Measurements from ENCODE around the gene ST6GALNAC4. TPM values are rescaled to one million over a fixed set of nuclear protein-coding genes. Genes with fewer than 3 reads are reported as not detected.

The ST6GALNAC4 gene
- polyA plus RNA-seq, 3 donors: 8.9 to 14.0 (median 10.3) TPM

DNA sequence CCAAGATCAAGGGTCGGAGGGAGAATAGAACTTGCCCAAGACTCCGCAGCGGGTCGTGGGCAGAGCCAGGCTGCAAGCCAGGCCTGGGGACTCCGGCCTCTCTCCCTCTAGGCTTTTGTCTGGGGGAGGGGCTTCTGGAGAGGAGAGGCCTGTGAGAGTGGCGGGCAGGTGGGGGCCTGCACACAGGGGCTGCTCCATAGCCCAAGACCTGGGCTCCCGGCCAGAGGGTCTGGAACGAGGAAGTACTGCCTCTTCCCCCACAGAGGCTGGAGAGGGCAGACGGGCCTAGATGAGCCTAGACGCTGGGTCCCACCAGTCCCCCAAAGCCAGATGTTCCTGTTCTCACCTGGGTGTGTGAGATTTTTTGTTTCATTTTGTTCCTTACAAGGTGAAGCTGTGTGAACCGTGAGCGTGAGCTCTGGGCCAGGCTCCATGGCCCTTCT lies 12.3 kb downstream of the ST6GALNAC4 start:
- H3K4me3 ChIP-seq (replicated peaks in 1 of 3; ENCODE audit: low read depth in 2 of 3, low read length in 3 of 3): peak overlapping the region in 1 of 3 experiments; percentile 49
- H3K4me2 ChIP-seq (replicated peaks; ENCODE audit: extremely low read depth, low read length, poor library complexity, severe bottlenecking): peak overlapping the region; percentile 49
- H3K36me3 ChIP-seq (replicated peaks in 1 of 2; ENCODE audit: control insufficient read depth in 1 of 2, insufficient read depth in 2 of 2, low read length in 2 of 2): peaks cover 0 to 10% of the 10 kb centered on the region in 2 donors
- H3K79me2 ChIP-seq (ENCODE audit: insufficient read depth, low read length): no peaks in the 10 kb centered on the region
- H3K9me3 ChIP-seq (replicated peaks in 1 of 2; ENCODE audit: control insufficient read depth in 1 of 2, insufficient read depth in 1 of 2, low read length in 2 of 2): no peaks in the 10 kb centered on the region
- H3K9ac ChIP-seq (ENCODE audit: insufficient read depth, low read length, poor library complexity, severe bottlenecking): peak overlapping the region; percentile 53
- Mint-ChIP-seq H3K27me3 (ENCODE audit: low read depth in 3 of 3) (peaks cover 0 to 1% (median 0%) of the 10 kb centered on the region in 3 donors), H3K4me3 (peak overlapping the region; percentile 62 to 65), H3K4me1 (peaks cover 48% of the 10 kb centered on the region), H3K27ac (peak overlapping the region; percentile 86 to 97 (median 90)), H3K9me3 (no peaks in the 10 kb centered on the region), H3K36me3 (peaks cover 2 to 6% of the 10 kb centered on the region in 2 donors)
- peak overlapping the region; percentile 73 to 83 for H3K27ac ChIP-seq (ENCODE audit: low read depth in 1 of 2, low read length in 2 of 2)
- peaks cover 47 to 54% of the 10 kb centered on the region in 2 donors for H3K4me1 ChIP-seq (ENCODE audit: control insufficient read depth in 1 of 2, insufficient read depth in 2 of 2, low read length in 2 of 2)
- 6% methylated on average over 6 of the region's 12 CpGs for WGBS (ENCODE audit: insufficient coverage)
- DNase-seq: peak in 2 of 3 donors; percentile 38 to 47
- intact Hi-C loops (cut with micrococcal nuclease): no loop called here
- TF ChIP-seq, protein P1, sequence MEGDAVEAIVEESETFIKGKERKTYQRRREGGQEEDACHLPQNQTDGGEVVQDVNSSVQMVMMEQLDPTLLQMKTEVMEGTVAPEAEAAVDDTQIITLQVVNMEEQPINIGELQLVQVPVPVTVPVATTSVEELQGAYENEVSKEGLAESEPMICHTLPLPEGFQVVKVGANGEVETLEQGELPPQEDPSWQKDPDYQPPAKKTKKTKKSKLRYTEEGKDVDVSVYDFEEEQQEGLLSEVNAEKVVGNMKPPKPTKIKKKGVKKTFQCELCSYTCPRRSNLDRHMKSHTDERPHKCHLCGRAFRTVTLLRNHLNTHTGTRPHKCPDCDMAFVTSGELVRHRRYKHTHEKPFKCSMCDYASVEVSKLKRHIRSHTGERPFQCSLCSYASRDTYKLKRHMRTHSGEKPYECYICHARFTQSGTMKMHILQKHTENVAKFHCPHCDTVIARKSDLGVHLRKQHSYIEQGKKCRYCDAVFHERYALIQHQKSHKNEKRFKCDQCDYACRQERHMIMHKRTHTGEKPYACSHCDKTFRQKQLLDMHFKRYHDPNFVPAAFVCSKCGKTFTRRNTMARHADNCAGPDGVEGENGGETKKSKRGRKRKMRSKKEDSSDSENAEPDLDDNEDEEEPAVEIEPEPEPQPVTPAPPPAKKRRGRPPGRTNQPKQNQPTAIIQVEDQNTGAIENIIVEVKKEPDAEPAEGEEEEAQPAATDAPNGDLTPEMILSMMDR (IDR thresholded peaks at IDR 0.05): no peak
- peak overlapping the region; percentile 88 for H2AFZ ChIP-seq (ENCODE audit: insufficient read depth, low read depth, low read length, poor library complexity, severe bottlenecking)
- no peaks in the 10 kb centered on the region for H4K20me1 ChIP-seq (ENCODE audit: insufficient read depth, low read length)
- no peaks in the 10 kb centered on the region for H3K27me3 ChIP-seq (ENCODE audit: control insufficient read depth in 2 of 2, insufficient read depth in 2 of 2, low read length in 2 of 2)

DNA sequence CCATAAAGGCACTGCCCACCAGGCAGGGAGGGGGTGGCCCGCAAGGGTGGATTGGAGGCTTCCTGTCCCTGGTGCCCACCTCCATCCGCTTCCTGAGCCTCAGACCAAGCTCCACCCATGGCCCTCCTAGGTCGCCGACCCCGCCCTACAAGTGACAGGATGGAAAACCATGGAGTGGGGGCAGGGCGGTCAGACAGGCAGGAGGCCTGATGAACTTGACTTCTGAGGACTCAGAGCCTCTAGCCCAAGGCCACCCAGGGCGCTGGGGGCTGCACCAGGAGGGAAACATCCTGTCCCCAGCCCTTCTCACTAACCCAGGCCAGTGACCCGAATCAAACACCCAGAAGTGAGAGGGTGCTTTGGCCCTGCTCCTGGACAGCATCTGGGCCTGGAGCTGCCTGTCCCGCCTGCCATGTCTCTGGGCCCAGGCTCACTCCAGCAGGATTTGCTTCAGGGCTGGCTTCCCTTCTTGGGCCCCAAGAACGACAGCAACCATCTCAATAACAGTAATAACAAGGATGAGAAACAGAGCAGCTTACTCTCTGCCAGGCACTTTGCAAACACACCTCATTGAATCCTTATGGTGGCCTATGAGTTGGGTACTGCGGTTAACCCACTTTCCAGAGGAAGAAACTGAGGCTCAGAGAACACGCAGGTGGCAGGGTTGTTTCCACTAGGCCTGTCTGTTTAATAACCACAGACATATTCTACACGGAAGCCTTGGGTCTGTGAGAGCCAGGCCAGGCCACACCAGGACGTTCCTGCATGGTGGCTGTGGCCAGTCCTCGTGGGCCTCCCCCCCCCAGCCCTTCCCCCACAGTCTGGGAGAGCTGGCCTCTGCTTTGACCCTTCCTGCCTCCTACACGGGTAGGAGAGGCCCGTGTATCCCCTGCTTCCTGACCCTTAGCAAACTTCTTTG lies 13.0 kb downstream of the ST6GALNAC4 start:
- Mint-ChIP-seq H3K9me3 (no peaks in the 10 kb centered on the region), H3K36me3 (peaks cover 0 to 4% of the 10 kb centered on the region in 2 donors), H3K27me3 (ENCODE audit: low read depth in 3 of 3) (peaks cover 0 to 1% (median 0%) of the 10 kb centered on the region in 3 donors), H3K27ac (peak overlapping the region; percentile 67 to 97 (median 90)), H3K4me1 (peaks cover 48% of the 10 kb centered on the region), H3K4me3 (peak overlapping the region; percentile 62 to 65)
- H3K9ac ChIP-seq (ENCODE audit: insufficient read depth, low read length, poor library complexity, severe bottlenecking): peak overlapping the region; percentile 53
- H3K4me2 ChIP-seq (replicated peaks; ENCODE audit: extremely low read depth, low read length, poor library complexity, severe bottlenecking): peak overlapping the region; percentile 49
- H3K27ac ChIP-seq (ENCODE audit: low read depth in 1 of 2, low read length in 2 of 2): peak overlapping the region; percentile 73 to 83
- H3K27me3 ChIP-seq (ENCODE audit: control insufficient read depth in 2 of 2, insufficient read depth in 2 of 2, low read length in 2 of 2): no peaks in the 10 kb centered on the region
- intact Hi-C loops (cut with micrococcal nuclease): no loop called here
- no peaks in the 10 kb centered on the region for H3K79me2 ChIP-seq (ENCODE audit: insufficient read depth, low read length)
- peak in 1 of 3 donors; percentile 6 for DNase-seq
- no peaks in the 10 kb centered on the region for H3K9me3 ChIP-seq (replicated peaks in 1 of 2; ENCODE audit: control insufficient read depth in 1 of 2, insufficient read depth in 1 of 2, low read length in 2 of 2)
- peak overlapping the region; percentile 88 for H2AFZ ChIP-seq (ENCODE audit: insufficient read depth, low read depth, low read length, poor library complexity, severe bottlenecking)
- H3K4me1 ChIP-seq (ENCODE audit: control insufficient read depth in 1 of 2, insufficient read depth in 2 of 2, low read length in 2 of 2): peaks cover 51 to 58% of the 10 kb centered on the region in 2 donors
- H3K36me3 ChIP-seq (replicated peaks in 1 of 2; ENCODE audit: control insufficient read depth in 1 of 2, insufficient read depth in 2 of 2, low read length in 2 of 2): peaks cover 0 to 9% of the 10 kb centered on the region in 2 donors
- TF ChIP-seq, protein P1 (IDR thresholded peaks at IDR 0.05): no peak
- H4K20me1 ChIP-seq (ENCODE audit: insufficient read depth, low read length): no peaks in the 10 kb centered on the region
- peak overlapping the region in 1 of 3 experiments; percentile 49 for H3K4me3 ChIP-seq (replicated peaks in 1 of 3; ENCODE audit: low read depth in 2 of 3, low read length in 3 of 3)
- WGBS (ENCODE audit: insufficient coverage): 11% methylated on average over 13 of the region's 17 CpGs
